Measurements from ENCODE around the gene DENND1A. TPM values are rescaled to one million over a fixed set of nuclear protein-coding genes. Genes with fewer than 3 reads are reported as not detected.

The DENND1A gene
- total RNA-seq, 1 donor from 2014 or later: 24.0 TPM

DNA sequence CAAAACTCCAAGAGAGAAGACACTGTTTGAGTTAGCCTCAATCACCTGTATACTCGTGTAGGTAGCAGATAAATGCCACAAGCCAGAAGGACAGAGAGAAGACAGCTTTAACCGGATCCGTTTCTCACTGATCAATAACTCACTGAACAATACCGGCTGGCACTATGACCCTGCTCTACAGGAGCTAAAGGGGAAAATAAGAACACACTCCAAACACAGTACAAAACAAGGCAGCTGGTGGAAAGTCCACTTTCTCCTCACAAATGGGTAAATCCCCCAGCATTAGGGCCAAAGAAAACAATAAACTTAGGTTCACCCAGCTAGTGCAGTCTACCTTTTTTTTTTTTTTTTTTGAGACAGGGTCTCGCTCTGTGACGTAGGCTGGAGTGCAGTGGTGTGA lies 404.5 kb downstream of the DENND1A start:
- no peak for DNase-seq

GRCh38 chr9:123524866-123525265 lies 405.1 kb downstream of the DENND1A start:
- DNase-seq: no peak

DNA sequence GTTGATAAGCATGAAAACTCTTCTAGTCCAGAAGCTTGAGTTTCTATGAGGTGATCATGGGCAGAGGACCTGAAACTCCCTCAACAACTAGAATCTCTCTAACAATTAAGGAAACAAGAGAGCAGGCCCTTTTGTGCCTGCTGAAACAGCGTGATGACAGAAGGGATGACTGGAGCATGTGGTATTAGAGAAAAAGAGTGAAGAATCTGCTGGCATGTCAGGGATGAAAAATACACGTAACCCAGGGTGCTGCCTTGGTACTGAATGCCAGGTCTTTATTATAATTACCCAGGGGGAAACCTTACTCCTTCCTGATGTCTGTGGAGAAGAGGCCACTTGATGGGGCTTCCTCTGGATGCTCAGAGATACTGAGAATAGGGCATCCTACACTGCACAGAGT lies 406.1 kb downstream of the DENND1A start:
- DNase-seq: no peak

DNA sequence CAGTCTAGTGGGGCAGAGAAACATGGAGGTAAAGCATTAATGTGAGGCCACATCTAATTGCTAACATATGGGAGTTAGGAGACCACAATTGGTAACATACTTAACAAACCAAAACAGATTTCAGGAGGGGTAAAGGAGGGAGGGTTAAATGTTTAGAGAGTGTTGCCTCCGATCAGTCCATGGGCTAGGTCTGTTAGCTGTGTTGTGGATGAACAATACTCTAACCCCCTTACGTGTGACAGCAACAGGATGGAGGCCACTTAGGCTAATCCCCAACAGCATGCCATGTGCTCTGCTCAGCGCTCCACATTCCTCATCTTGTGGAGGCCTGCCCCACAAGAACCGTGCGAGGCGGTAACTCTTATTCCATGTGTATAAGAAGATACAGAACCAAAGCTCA lies 406.9 kb downstream of the DENND1A start:
- DNase-seq: peak; percentile 46

GRCh38 chr9:123522251-123522650 lies 407.7 kb downstream of the DENND1A start:
- no peak for DNase-seq

- DNase-seq: no peak
These were observed 411.6 kb downstream of the DENND1A start for GRCh38 chr9:123518338-123518737.

DNA sequence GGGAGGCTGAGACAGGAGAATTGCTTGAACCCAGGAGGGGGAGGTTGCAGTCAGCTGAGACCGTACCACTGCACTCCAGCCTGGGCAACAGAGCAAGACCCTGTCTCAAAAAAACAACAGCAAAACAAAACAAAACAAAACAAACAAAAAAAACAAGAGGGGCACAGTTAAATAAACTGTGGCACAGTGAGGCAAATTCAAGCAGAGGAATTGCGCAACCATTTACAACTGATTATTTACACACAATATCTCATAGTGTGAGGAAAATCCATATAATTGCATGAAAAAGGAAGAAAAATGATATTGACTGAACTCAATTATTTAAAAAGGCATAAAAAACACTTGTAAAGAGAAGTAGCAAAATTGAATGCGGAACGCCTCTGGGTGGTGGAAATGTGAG lies 412.4 kb downstream of the DENND1A start:
- DNase-seq: no peak

GRCh38 chr9:123514766-123515165 lies 415.2 kb downstream of the DENND1A start:
- DNase-seq: no peak

DNA sequence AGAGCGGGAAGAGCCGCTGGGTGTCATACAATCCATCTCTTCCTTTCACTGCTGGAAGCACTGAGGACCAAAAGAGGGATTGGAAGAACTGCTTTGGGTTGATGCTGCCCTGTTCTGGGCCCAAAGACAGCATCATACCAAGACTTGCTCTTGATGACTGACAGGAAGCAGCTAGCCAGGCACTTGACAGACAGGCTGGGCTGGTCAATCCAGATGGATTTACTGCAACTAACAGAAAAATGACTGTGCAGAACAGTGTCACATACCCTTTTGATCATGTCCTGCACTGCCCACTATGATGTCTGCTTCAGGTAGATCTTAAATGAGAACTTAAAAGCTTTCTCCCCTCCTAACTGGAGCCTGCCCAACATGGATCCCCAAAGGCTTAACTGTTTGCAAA lies 416.4 kb downstream of the DENND1A start:
- no peak for DNase-seq

- DNase-seq: peak; percentile 32
These were observed 418.3 kb downstream of the DENND1A start for GRCh38 chr9:123511326-123512277.

DNA sequence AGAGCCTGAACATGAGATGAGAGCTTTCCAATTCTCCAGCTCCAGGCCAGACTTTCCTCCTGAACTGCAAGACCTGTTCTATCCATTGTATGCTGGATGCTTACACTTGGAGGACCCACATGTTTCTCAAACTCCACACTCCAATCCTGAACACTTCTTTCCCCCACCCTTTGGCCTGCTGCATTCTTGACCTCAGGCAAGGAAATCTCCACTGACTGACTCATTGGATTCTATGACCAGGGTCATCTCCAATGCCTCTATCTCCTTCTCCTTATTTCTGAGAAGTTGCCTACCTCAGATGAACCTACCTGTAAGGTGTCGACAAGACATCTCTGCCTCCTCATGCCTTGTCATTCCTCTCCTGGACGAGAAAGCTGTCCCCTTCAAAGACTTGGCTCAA lies 420.3 kb downstream of the DENND1A start:
- no peak for DNase-seq

- DNase-seq: peak; percentile 26
These were observed 421.9 kb downstream of the DENND1A start for GRCh38 chr9:123508048-123508447.

DNA sequence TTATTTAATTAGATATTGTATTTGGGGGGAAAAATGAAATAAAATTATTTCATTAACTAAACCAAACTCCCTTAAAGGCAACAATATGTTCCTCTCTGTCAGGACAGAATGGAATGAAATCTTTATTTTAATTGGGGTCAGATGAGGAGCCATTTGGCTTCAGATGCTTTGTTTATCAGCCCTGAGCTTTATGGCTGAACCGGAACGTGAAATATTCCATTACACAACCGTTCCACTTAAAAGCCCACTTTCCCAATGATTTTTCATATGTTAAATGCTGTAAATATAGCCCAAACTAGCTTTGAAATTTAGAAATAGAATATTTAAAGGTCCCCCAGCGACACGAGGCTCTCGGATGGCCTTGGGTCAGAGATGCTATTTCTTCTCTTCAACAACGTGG lies 424.4 kb downstream of the DENND1A start:
- no peak for DNase-seq

- DNase-seq: no peak
These were observed 429.6 kb downstream of the DENND1A start for GRCh38 chr9:123500336-123500735.

DNA sequence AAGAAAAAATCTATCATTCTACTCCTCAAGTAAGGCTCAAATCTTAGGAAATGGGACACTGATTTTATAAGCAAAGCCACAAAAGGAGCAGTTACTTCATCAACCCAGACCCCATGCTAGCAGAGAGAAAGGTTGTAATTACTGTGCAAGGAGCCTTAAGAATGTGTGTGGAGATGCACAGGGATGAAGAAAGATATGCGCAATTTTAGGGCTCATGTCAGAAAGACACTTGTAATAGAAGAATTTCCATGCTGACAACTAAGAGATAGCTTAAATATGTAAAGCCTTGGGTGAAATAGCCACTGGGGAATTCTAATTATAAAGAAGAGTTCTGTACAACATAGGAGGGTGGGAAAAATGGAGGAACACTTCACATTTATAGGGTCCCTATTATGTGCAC lies 432.1 kb downstream of the DENND1A start:
- DNase-seq: no peak

DNA sequence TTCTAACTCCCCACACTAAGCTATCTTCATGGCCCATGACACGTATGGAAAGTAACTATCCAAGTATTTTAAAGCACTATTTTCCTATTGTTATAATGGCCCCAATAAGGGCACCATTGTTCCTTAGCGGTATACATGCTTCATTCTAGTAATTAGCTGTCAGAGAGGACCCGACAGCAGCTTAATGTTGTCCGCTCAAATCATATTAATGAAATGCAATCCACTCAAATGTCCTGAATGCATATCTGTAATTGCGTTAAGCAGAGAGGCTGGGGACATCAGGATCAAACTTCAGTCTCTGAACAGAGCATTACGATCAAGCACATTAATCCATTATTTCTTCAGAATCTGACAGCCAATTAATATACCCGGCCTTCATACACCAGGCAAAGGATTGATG lies 434.2 kb downstream of the DENND1A start:
- no peak for DNase-seq

- no peak for DNase-seq
These were observed 436.3 kb downstream of the DENND1A start for GRCh38 chr9:123493627-123494026.

- DNase-seq: no peak
These were observed 439.2 kb downstream of the DENND1A start for GRCh38 chr9:123490688-123491087.

- no peak for DNase-seq
These were observed 441.1 kb downstream of the DENND1A start for GRCh38 chr9:123488722-123489321.

GRCh38 chr9:123487944-123488548 lies 441.9 kb downstream of the DENND1A start:
- no peak for DNase-seq

DNA sequence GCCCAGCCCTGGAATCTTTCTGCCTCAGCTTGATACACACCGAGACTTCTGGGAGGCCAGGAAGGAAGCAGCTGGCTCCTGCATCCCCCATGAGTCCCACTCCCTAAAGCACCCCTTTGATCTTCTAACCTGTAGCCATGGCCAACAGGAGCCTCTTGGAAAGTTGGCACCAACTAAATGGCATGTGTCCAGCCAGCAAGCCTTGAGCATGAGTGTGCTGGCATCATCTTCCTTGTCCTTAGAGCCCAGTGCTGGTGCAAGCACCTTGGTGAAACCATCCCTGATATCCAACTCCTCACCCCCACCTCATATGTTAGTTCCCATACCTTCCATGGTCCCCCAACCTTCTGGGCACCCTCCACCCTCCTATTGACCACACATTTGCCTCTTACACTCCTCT lies 443.5 kb downstream of the DENND1A start:
- no peak for DNase-seq

GRCh38 chr9:123485216-123485615 lies 444.7 kb downstream of the DENND1A start:
- DNase-seq: no peak

GRCh38 chr9:123484130-123484529 lies 445.8 kb downstream of the DENND1A start:
- DNase-seq: no peak
